GM19023 (cell line): Measurements from ENCODE around the gene TCAIM.

Source experiments
- ATAC-seq: cut with Tn5 transposase; IDR thresholded peaks from one replicate; pipeline ENCODE4 v1.9.1; 2021; ENCODE audit warnings: mild to moderate bottlenecking, moderate library complexity; ENCODE audit not compliant: unreplicated experiment

The TCAIM gene

DNA sequence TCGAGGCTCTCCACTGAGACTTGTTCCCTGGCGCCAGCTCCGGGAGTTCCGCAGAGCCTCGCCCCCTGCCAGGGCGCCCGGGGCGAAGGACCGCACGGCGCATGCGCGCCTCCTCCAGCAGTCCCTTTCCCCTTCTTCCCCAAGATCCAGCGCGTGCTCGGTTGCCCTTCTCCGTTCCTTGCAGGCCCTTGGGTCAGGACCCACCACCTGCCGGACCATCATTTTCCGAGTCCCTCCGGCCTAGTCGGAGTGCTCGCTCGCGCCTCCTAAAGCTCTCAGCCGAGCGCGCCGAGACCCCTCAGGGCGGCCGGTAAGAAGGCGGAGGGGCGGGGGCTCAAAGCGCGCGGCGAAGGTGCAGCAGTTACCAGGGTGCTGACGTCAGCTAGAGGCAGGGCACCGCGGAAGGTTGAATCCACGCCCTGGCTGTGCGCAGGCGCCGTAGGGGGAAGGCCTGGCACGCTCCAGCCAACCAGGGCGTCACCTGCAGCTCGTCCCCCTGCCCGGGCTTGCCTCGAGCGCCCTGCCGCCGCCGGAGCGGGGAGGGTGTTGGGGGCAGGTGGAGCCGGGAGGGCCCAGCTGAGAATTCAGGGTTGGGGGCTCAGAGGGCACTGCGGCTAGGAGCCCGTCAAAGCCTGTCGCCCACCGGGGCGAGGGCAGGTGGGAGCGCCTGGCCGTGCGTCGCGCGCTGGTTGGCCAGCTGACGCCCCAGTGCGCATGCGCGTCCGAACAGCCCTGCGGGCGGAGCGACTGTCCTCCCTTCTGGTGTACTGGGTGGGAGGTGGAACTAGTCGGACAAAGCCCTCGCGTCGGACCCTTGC is at the start of gene TCAIM:
TSS of gene TCAIM (plus strand) at position 757 of the 818 bp plus-strand sequence. CDS start 16,017 bp downstream, outside the sequence.
- peak; percentile 96 for ATAC-seq

- no peak for ATAC-seq
Measured at GRCh38 chr3:44289882-44290462, 48.6 kb upstream of the TCAIM start.

DNA sequence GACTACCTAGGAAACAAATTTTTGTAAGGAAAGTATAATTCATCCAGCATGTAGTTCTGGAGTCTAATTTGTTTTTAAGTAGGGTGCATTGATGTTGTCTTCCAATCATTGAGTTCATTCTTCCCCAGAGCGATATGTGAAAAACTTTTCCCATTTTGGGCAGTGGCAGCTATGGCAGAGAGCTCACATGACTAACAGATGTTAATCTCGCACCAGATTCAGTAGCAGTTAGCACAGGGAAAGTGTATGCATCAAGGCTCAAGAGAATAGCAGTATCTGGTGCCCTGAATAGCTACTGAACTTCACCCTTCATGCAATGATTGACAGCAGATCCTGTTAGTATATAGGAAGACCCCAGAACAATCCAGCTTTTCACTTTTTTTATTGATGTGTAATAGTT is 46.3 kb upstream of the TCAIM start:
- ATAC-seq, result no peak

DNA sequence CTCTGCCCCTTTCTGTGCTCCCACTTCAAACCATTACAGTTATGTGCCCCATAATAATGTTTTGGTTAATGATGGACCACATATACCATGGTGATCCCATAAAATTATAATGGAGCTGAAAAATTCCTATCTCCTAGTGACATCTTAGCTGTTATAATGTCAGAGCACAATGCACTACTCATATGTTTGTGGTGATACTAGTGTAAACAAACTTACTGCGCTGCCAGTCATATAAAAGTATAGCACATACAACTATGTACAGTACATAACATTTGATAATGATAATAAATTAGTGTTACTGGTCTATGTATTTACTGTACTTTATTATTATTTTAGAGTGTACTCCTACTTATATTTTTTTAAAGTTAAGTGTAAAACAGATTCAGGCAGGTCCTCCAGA is 45.6 kb upstream of the TCAIM start:
- no peak for ATAC-seq

GRCh38 chr3:44297255-44297654 is 41.3 kb upstream of the TCAIM start:
- no peak for ATAC-seq

DNA sequence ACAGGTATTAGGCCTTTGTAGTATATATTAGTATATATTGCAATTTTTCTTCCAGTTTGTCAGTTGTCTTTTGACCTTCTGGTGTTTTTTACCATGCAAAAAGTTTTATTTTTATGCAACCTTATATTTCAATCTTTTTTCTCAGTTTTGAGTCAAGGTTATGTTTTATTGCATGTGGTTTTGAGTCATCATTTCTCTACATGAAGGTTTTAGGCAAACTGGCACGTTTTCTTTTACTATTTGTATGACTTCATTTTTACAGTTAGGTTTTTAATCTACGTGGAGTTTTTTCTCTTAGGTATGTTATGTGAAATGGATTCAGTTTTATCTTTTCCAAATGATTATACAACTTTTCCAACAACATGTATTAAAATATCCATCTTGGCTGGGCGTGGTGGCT is 36.8 kb upstream of the TCAIM start:
- no peak for ATAC-seq

DNA sequence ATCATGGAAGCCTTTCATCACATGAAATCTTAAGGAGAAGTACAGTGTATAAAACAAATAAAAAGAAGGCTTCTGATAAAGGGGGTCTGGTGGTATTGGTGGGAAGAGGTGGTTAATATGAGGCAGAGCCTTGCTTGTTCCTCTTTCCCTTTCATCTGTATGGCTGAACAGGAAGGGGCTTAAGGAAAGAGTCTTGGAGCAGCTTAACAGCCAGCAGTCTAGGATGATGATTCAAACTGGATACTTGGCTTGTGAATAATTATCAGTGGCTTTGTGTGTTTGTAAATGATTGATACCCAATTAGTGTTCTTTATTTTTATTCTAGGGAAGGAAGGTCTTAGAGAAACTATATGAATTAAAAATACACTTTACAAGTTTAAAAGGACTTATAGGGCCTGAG is 29.1 kb upstream of the TCAIM start:
- no peak for ATAC-seq

DNA sequence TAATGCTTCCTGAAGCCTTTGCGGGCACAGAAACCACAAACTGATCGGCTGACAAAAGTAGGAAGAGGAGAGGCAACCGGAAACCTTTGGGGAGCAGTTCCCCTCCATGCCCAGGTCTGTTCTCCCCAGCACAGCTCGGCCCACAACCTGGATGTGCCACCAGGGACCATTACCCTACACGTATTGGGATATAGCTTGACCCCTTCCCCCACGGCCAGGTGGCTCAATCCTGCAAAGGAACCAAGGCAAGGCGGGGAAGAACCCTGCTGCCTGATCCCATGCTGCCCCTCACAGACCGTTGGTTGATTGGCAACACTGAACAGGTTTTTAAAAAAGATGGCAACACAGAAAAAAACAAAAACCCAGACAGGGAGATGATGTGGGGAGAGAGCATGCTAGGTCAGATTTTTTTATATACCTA is 19.7 kb upstream of the TCAIM start:
- ATAC-seq, result no peak

GRCh38 chr3:44321335-44321734 is 17.2 kb upstream of the TCAIM start:
- ATAC-seq, result no peak

DNA sequence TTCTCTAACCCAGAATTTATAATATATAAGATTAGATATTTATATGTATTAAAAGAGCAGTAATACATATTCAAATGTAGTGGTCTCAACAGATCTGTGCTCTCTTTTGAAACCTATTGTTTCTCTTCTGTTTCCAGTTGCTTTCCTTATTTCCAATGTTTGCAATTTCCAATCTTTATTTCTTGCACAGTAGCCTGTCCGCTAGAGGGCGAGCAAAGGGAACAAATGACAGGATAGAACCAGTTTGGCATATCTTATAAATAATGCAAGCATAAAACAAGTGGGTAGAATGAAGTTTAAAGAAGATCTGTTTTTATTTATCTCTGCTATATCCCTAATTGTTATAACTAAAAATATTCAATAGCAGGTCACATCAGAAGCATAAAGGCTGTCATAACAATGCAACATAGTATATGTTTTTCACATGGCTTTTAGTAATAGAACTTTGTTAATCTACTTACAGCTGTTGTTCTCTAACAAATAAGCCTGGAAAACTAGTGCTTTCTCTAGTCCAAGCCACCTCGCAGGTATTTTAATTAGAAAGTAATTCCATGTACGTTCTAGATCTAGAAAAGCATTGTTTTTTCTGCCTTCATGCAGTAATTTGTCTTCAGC is 15.1 kb upstream of the TCAIM start:
- no peak for ATAC-seq

DNA sequence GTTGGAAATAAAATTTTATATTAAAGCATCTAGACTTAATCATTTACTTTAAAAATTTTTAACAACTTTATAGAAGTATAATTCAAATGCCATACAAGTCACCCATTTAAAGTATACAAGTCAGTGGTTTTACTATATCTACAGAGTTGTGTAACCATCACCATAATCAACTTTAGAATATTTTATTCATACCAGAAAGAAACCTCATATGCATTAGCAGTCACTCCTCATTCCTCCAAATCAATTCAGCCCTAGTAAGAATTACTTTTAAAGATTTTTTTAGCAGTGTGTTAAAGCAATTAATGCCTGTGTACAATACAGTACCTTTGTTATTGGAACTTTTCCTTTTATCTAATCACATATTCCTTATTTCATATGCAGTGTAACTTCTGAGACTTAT is 14.0 kb upstream of the TCAIM start:
- no peak for ATAC-seq

- ATAC-seq, result no peak
Measured at GRCh38 chr3:44326019-44326418, 12.5 kb upstream of the TCAIM start.

DNA sequence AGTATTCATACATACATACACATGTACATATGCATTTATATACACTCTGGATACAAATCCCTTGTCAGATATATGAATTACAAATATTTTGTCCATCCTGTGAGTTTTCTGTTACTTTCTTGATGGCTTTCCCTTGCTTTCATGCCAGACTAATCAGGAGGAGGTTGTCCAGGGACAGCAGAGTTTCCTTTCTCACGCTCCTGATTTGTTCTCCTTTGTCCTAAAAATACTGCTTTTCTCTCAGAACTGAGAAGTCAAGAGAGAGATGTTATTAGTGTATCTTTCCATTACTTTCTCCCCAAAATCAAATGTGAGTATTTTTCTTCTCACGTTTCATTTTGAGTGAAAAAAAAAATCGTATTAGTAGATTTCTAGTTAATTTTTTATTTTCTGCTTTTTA is 12.1 kb upstream of the TCAIM start:
- no peak for ATAC-seq

- ATAC-seq, result no peak
Measured at GRCh38 chr3:44329946-44330345, 8.6 kb upstream of the TCAIM start.

GRCh38 chr3:44330444-44330843 is 8.1 kb upstream of the TCAIM start:
- no peak for ATAC-seq

DNA sequence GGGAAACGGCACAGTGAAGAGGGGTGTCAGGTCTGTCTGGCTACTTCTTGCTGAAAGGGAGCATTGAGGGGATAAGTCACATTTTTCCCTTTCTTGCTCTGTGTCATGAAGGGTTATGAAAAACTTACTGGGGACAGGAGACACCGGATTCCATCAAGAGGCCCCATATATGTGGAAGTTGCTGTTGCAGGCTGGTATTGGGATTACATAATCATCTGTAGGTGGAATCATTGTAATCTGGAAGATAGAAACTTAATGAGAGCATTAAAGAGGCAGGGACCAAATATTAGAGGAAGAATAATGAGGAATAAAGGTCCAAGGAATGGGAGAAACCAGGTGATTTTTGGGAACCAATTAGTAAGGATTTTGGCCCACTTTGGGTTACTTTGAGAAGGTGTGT is 4.2 kb upstream of the TCAIM start:
- ATAC-seq, result no peak

DNA sequence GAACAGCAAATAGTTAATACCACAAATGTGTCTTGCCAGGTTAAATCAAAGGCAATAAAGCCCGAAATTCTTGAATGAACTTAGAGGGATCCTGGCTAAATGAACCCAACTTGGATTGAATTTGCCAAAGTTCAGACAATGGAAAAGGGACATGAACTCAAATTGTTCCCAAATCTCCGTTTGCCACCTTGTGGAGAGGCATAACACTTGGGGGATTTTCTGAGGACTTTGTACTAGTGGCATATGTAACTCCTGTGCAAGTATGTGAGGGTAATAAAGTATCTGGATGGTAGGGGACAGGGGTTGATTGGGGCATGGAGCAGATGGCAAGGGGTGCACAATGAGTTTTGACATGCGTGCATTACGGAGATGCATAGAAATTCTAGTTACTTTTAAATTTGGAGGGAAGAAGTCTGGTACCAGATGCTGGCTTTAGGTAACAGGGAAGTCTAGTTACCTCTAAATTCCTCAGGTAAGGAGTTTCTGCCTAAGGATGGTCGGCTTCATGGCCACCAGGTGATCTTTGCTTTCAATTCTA is 1.2 kb upstream of the TCAIM start:
- ATAC-seq, result no peak

- ATAC-seq, result no peak
Measured at GRCh38 chr3:44338828-44339127, 212 bp downstream of the TCAIM start.

DNA sequence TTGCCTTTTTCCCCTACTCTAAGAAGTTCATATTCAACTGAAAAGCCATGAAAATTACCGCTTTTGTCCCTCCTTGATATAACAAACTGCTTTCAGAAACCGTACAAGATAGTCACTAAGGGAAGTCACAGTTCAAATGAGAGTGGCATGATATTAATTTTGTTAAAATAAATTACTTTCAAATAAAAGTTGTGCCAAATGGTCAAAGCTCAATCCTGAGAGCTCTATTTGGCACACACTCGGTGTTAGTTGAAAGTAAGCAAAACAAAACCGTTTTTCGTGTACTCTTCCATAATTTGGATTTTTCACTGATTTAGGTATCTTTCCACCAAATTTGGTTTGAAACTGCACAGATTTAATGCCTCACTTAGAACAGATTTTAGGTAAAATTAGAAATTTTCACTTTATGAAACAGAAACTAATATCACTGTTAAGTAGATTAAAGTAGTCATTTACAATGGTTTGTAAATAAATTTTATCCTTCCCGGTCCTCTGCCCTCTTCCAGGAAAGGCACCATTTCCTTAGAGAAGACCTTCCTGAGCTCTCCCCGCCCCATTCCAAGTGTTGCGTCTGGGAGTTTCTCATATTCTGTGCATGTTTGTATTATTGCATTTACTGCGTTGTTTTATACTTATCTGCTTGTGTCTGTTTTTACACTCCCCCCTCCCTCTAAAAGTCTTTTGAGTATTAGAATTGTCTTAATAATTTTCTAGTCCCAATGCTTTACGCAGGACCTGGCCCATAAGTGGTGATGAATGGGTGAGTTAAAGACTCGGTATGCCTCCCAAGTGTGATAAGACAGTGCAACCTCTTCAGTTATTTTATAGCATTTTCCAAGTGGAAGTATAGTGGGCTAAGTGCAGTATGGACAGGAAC is 853 bp downstream of the TCAIM start:
- ATAC-seq, result no peak

GRCh38 chr3:44340058-44340395 is 1.5 kb downstream of the TCAIM start:
- ATAC-seq, result no peak

DNA sequence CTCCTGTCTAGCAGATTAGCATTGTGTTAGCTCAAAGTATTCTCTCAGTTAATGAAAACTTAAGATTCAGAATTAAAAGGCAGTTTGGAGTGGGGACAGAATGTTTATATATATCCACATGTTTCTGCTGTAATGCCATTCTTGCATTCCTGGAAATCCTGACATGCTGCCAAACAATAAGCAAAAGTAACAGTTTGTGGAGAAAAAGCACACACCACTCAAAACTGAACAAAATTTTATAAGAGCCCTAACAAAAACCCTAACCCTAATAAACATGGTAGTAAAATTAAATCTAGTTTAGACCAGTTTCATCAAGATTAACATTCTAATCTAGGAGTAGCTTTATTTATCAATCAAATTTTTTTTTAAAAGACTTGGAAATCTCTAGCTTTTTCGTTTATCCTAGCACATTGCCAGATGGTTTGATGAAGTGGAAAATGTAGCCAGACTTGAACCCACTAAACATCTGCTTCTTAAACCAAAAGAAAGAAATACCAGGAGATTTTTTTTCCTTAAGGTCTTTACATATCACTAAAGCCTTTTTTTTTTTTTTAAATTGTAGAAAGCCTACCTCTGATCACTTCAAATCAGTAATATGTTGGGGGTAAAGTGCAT is 3.7 kb downstream of the TCAIM start:
- no peak for ATAC-seq
